AG10803 (cell line): ENCODE results near the gene KRTAP13-4.
A peak's percentile ranks its signal among the peaks of the same experiment; 100 is the strongest.

Experiments used
- DNase-seq: peaks from one replicate; pipeline ENCODE4 v3.0.0; 2010; ENCODE audit warnings: low read depth
- H3K4me3 ChIP-seq: 2 replicates; pipeline ENCODE4 v1.5.1; 2011; ENCODE audit warnings: mild to moderate bottlenecking, low read length, control low read depth
- CTCF ChIP-seq: conservative IDR thresholded peaks from 2 replicates; pipeline ENCODE4 v1.5.1; 2011; ENCODE audit warnings: mild to moderate bottlenecking, low read length, control low read depth, inconsistent platforms

The KRTAP13-4 gene, protein sequence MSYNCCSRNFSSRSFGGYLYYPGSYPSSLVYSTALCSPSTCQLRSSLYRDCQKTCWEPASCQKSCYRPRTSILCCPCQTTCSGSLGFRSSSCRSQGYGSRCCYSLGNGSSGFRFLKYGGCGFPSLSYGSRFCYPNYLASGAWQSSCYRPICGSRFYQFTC

GRCh38 chr21:30430170-30430655 lies at the start of gene KRTAP13-4:
KRTAP13-4 (plus strand) TSS chr21:30430220; CDS start chr21:30430276, 56 bp downstream.
- no peak for TF ChIP-seq CTCF
- DNase-seq, result no peak

DNA sequence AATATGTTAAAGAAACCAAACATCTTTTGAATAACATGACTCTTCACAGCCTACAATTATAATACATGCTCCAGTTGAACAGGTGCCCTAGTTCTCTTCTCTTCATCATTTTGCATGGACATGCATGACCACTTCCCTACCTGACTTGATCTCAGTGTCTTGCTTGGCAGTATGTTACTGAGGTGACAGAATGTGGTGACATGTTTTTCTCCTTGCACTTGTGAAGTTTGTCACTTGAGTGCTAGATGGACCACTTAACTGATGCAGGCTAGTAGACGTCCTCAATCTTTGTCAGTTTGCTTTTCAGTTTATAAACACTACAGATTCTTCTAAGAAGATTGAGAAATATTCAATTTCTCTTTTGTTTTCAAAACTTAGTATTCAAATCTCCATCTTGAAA lies 47.8 kb upstream of the KRTAP13-4 start:
- no peak for DNase-seq
- TF ChIP-seq CTCF, result no peak
- no peak overlapping the region for H3K4me3 ChIP-seq

More at GRCh38 chr21:30430170-30430655, at the start of gene KRTAP13-4:
- no peak within 1 kb of the TSS for H3K4me3 ChIP-seq

DNA sequence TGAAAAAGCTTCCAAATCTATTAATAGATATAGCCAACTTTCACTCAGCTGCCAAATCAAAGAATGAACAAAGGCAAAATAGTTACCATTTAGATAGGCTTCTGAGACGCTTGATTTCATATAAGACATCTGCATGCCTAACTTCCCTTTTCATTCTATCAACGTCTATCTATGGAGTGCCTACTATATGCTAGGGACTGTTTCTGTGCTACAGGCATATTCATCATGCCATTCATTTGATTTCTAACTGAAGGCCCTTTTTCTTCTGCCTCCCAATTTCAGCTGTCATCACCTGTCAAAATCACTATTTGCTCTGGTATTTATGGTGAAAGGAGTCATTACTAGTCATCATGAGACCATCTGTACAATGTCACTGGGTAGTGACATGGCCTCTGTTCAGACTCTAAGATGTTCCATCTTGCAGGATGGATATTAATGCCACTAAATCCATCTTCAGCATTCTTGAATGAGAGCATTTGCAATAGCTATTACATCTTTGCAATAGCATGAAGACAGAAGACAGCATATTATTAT lies 38.5 kb upstream of the KRTAP13-4 start:
- DNase-seq, result no peak
- no peak for TF ChIP-seq CTCF
- H3K4me3 ChIP-seq, result no peak overlapping the region

- DNase-seq, result no peak
- H3K4me3 ChIP-seq, result no peak within 1 kb of the TSS
- no peak for TF ChIP-seq CTCF
These were observed 34.3 kb upstream of the KRTAP13-4 start, which contains the start of gene KRTAP13-1 for GRCh38 chr21:30395731-30396130. KRTAP13-1 (plus strand) TSS chr21:30396031; CDS start chr21:30396087, 56 bp downstream.

DNA sequence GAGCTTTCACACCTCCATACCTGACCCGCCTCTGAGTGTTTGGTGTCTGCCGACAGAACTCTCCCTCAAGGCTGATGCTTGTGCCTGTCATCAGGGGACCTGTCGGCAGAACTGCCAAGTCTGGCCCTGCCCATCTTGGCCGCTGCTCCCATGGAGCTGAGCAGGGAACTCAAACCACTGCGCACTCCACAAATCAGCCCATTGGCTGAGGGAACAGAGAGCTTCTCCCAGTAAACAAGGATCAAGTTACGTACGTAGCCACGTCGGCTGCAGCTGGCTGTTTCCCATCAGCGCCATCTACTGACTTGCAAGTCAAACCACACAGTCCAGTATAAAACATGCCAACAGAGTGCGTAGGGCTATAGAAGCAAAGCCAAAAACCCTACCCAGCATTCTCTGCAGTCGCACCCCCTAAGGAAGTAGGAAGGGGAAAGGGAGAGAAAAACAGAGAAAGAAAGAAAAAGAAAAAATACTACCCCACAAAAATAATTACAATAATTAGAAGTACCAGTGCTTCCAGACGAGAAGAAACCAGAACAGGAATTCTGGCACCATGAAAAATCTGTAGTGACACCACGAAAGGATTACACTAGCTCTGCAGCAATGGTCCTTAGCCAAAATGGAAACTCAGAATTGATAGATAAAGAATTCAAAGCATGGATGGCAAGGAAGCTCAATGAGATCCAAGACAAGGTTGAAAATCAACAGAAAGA lies 21.1 kb upstream of the KRTAP13-4 start:
- no peak overlapping the region for H3K4me3 ChIP-seq

GRCh38 chr21:30415993-30416392 lies 14.0 kb upstream of the KRTAP13-4 start:
- H3K4me3 ChIP-seq, result no peak overlapping the region
- DNase-seq, result no peak
- TF ChIP-seq CTCF, result no peak

More for the DNA sequence above, 21.1 kb upstream of the KRTAP13-4 start:
- peak; percentile 27; the same call in 1 of the 2 replicates for TF ChIP-seq CTCF
- peak; percentile 22 for DNase-seq
